ENCODE results near the gene SMTN.
"Not testable (repeated sequence)": the region's sequence is repeated elsewhere in the genome, so short reads cannot be mapped to it uniquely, and the experiment has no call there.

The SMTN gene

DNA sequence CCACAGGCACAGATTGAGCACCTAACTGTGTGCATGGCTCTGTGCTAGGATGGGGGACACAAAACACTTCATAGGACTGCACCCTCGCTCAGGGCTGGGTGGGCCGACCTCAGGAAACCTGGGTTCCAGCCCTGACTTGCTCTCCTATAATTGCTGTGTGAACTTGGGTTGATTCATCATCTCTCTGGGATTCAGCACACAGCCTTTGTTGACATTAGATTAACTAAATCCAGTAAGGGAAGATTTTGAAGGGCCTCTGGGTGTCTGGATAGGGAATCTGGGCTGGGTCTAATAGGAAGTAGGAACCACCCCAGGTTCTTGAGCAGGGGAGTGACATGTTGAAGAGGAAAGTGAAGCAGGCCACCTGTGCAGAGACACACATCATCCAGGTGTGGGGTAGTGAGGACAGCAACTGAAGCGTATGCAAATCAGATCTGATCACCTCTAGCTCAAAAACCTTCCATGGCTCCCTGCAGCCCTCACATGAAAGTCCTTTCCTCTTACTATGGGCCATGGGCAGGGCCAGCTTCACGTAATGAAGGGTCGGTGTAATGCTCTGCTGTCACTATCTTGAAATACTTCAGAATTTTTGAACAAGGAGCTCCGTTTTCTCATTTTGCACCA lies 11.3 kb upstream of the SMTN start:
- in situ Hi-C loops (cut with HindIII; ENCODE audit: low sequenced_read_pairs), result not testable (repeated sequence)

GRCh38 chr22:31073125-31073524 lies 8.0 kb upstream of the SMTN start:
- in situ Hi-C loops (cut with HindIII; ENCODE audit: low sequenced_read_pairs), result not testable (repeated sequence)

DNA sequence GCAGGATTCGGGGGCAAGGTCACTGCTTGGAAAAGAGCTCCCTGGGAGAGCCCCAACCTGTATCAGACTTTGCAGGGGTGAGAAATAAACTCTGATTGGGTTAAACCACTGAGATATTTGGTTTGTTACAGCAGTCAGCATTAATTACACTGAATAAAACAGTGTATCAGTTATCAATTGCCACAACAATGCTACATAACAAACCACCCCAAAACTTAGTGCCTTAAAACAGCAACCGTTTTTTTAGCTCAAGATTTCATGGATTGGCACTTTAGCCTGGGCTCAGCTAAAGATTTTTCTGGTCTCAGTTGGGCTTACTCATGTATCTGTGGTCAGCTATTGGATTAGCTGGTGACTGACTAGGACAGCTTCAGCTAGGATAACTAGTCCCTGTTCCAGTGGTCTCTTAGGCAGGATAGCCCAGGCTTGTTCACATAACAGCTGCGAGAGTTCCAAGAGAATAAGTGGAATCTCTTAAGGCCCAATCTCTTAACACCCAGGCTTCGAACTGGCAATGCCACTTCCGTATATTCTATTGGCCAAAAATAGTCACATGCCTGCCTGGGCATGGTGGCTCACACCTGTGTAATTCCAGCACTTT lies 7.5 kb upstream of the SMTN start:
- in situ Hi-C loops (cut with HindIII; ENCODE audit: low sequenced_read_pairs), result not testable (repeated sequence)

DNA sequence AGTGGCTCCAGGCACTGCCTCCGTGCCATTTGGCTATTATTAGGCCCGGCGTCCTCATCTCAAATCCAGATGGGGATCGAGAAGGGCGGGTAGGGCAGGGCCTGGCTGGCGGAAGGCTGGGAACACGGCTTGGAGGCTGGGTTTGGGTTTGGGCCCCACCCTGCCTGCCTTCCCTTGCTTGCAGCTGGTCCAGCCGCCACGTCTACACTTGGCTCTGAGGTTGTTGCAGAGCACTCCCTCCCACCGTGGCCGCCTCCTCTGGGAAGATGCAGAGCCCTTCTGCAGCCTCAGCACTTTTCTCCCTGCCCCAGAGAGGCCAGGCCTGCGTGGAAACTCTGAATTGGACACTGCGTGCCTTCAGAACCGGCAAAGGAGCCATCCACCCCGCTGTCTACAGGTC lies 5.2 kb upstream of the SMTN start:
- in situ Hi-C loops (cut with HindIII; ENCODE audit: low sequenced_read_pairs), result no loop called here

GRCh38 chr22:31077681-31078080 lies 3.4 kb upstream of the SMTN start:
- in situ Hi-C loops (cut with HindIII; ENCODE audit: low sequenced_read_pairs), result no loop called here

GRCh38 chr22:31078389-31078788 lies 2.7 kb upstream of the SMTN start:
- in situ Hi-C loops (cut with HindIII; ENCODE audit: low sequenced_read_pairs), result not testable (repeated sequence)

- in situ Hi-C loops (cut with HindIII; ENCODE audit: low sequenced_read_pairs), result no loop called here
These were observed 1.9 kb upstream of the SMTN start for GRCh38 chr22:31079095-31079642.

GRCh38 chr22:31080164-31080847 lies 812 bp upstream of the SMTN start:
- in situ Hi-C loops (cut with HindIII; ENCODE audit: low sequenced_read_pairs), result no loop called here

GRCh38 chr22:31081963-31082605 lies 966 bp downstream of the SMTN start:
- in situ Hi-C loops (cut with HindIII; ENCODE audit: low sequenced_read_pairs), result no loop called here

GRCh38 chr22:31082606-31083376 lies 1.7 kb downstream of the SMTN start:
- in situ Hi-C loops (cut with HindIII; ENCODE audit: low sequenced_read_pairs), result no loop called here

DNA sequence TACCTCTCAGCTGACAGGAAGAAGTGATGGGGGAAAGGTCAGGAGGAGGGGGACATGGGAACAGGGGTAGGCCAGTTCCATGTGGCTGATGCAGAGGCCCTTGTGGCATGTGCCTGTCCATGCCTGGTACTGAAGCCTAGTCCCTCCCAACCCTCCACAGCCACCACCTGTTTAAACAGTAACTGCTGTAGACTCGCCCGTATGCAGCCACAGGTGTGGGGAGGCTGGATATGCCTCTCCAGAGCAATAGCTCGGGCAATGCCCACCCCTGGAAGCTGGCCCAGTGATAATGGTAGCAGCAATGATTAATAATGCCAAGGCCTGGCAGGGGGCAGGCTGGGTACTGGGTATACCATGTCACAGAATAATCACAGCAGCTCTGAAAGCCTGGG lies 2.3 kb downstream of the SMTN start:
- in situ Hi-C loops (cut with HindIII; ENCODE audit: low sequenced_read_pairs), result no loop called here

GRCh38 chr22:31083923-31084810 lies 3.0 kb downstream of the SMTN start:
- in situ Hi-C loops (cut with HindIII; ENCODE audit: low sequenced_read_pairs), result no loop called here

DNA sequence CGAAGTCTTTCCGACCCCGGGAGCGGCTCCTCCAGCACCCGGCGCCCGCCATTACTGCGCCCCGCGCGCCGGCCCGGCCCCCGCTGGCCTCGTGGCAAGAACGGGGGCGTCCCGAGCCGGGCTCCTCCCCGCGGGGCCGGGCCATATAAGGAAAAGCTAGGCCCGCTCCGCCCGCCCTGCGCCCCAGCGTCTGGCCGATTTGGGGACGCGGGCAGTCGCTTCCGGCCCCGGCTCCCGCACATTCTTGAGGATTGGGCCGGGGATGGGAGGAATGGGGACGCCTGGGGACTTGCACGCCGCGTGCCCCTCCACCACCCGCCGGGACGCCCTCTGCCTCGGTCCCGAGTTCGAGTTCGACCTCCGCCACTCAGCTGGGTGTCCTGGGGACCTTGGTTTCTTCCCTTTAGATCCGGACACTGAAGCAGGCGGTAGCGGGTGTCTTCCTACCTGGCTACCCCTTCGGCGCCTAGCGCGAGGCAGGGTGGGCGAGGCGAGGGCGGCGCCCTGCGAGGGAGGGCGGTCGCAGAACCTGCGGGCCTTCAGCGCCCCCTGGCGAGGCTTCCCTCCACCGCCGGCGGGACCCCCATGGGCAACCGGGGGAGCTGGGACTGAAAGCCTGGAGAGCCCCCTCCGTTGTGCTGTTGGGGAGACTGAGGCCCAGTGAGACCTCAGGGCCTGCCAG lies 3.8 kb downstream of the SMTN start:
- in situ Hi-C loops (cut with HindIII; ENCODE audit: low sequenced_read_pairs), result no loop called here

GRCh38 chr22:31085493-31085824 lies 4.3 kb downstream of the SMTN start:
- in situ Hi-C loops (cut with HindIII; ENCODE audit: low sequenced_read_pairs), result no loop called here

GRCh38 chr22:31085928-31086327 lies 4.8 kb downstream of the SMTN start:
- in situ Hi-C loops (cut with HindIII; ENCODE audit: low sequenced_read_pairs), result no loop called here

DNA sequence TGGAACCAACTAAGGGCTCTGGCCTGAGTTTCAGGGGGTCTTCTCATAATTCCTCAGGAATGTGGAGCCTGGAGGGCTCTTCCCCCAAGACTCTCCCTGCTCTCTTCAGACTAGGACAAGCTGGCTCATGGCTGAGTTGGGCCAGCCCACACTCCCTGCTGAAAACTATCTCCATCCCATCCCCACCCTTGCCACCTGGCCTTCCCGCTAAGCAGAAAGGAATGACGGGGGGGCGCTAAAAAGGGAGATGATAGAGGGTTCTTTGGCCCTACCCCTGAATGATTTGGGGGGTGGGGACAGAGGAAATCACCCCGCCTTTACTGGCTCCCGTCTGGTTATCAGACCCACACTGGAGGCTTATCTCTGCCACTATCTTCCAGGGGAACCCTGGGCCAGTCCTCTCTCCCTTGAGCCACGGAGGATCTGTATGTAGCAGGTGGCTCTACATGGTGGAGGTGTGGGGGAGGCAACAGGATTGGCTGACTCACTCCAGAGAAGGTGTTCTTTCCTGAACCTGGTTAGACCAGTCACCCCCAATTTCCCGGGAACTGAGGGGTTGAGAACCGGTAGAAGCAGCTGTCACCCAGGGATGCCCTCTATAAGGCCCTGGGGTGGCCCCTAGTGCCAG lies 5.7 kb downstream of the SMTN start:
- in situ Hi-C loops (cut with HindIII; ENCODE audit: low sequenced_read_pairs), result no loop called here

DNA sequence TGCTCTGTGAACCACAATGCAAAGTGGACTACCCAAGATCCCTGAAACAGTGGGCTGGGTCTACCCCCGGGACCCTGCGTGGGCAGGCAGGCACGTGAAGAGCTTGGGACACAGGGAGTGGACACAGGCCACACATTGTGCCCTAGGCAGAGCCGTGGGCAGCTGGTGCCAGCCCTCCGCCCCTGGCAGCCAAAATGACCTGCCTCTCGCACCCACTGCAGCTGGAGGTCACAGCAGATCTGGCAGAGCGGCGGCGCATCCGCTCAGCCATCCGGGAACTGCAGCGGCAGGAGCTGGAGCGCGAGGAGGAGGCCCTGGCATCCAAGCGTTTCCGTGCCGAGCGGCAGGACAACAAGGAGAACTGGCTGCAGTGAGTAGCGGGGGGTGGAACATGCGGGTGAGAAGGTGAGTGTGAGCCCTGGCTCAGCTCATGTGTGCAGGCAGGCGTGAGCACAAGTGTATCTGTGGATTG lies 6.7 kb downstream of the SMTN start:
- in situ Hi-C loops (cut with HindIII; ENCODE audit: low sequenced_read_pairs), result no loop called here

- in situ Hi-C loops (cut with HindIII; ENCODE audit: low sequenced_read_pairs), result no loop called here
These were observed 7.3 kb downstream of the SMTN start for GRCh38 chr22:31088233-31088986.

Data from DLD1 (cell line).